H1 (cell line): ENCODE measurements around the gene GRAMD1B. TPM values are rescaled to one million over a fixed set of nuclear protein-coding genes. Genes with fewer than 3 reads are reported as not detected.

Experiments
- HDAC6 ChIP-seq: IDR thresholded peaks from one replicate; pipeline ENCODE4 v1.7.1; 2012; ENCODE audit warnings: low read depth, mild to moderate bottlenecking, inconsistent platforms, low read length, moderate library complexity
- POLR2A ChIP-seq, 2 experiments: IDR thresholded peaks; 1 replicate in 1 of 2; 2 replicates in 1 of 2; pipeline ENCODE4 v1.6.1; 2011; ENCODE audit warnings: low read depth in 2 of 2, low read length in 2 of 2, mild to moderate bottlenecking in 2 of 2; ENCODE audit errors: control extremely low read depth in 1 of 2
- RAD21 ChIP-seq, 2 experiments: IDR thresholded peaks in 1 of 2; conservative IDR thresholded peaks in 1 of 2; 2 replicates each; pipeline ENCODE4 v1.6.1; 2011; ENCODE audit warnings: low read depth in 2 of 2, low read length in 2 of 2, improper control_type of control experiment in 1 of 2, inconsistent platforms in 1 of 2, mild to moderate bottlenecking in 1 of 2, moderate library complexity in 1 of 2
- RBBP5 ChIP-seq: IDR thresholded peaks from 2 replicates; pipeline ENCODE4 v1.7.1; 2012; ENCODE audit warnings: low read depth, mild to moderate bottlenecking, inconsistent platforms, low read length, moderate library complexity, borderline replicate concordance
- RFX5 ChIP-seq: IDR thresholded peaks from 2 replicates; pipeline ENCODE4 v1.6.1; 2011; ENCODE audit warnings: low read depth, low read length, improper control_type of control experiment, borderline replicate concordance
- RXRA ChIP-seq: IDR thresholded peaks from 2 replicates; pipeline ENCODE4 v1.6.1; 2011; ENCODE audit warnings: low read depth, mild to moderate bottlenecking, low read length, moderate library complexity; ENCODE audit not compliant: insufficient read depth
- polyA plus RNA-seq, 7 experiments: library from polyadenylated mRNA; depleted of rRNA in 3 of 7; stranded (reverse) in 5 of 7; unstranded in 2 of 7; fragments of >200 nt in 5 of 7; fragments of 200-250 nt in 2 of 7; gene quantifications; 1 replicate in 5 of 7; 2 replicates in 1 of 7; 4 replicates in 1 of 7; pipeline versions ENCODE4 v1.2.1 to v1.2.3, GENCODE V29; 2011 to 2013; ENCODE audit warnings: missing spikeins in 2 of 7, mixed read lengths in 2 of 7
- total RNA-seq: library from RNA; stranded (reverse); fragmentation: NEBNext Ultra II Directional; extraction: Animal tissue kit (Norgen Biotek cat#: 25700); gene quantifications from 2 replicates; pipeline ENCODE4 v1.2.1, GENCODE V29; 2021

The GRAMD1B gene
- total and polyA plus RNA-seq, 2 of the 8 experiments (the other 6 are each of a cell fraction or from before 2014, with no cell fraction given) = 10.1 to 21.2 TPM

GRCh38 chr11:123556633-123557032 is 126.6 kb downstream of the GRAMD1B start (continued):
- TF ChIP-seq HDAC6 (no peak), RXRA (no peak), RBBP5 (no peak), RFX5 (no peak), POLR2A (IDR thresholded peaks at IDR 0.05; ENCODE audit: control extremely low read depth in 1 of 2, low read depth in 2 of 2, low read length in 2 of 2) (no peak), RAD21 (IDR thresholded peaks at IDR 0.05 in 1 of 2, conservative IDR thresholded peaks at IDR 0.05 in 1 of 2; ENCODE audit: low read depth in 2 of 2, low read length in 2 of 2) (no peak)
